Gastrocnemius medialis (tissue), 4 donors: ENCODE measurements around the gene MEPCE.

Experiments used
- CTCF ChIP-seq, 5 experiments: fragments of 450-650 bp in 3 of 5; fragments of 200-600 bp in 2 of 5; sonication (generic) in 2 of 5; IDR thresholded peaks in 4 of 5; conservative IDR thresholded peaks in 1 of 5; 1 replicate in 4 of 5; 2 replicates in 1 of 5; pipeline ENCODE4 v1.5.1; 2016 to 2019; ENCODE audit warnings: antibody characterized with exemption in 5 of 5, mild to moderate bottlenecking in 3 of 5, moderate library complexity in 3 of 5
- POLR2A ChIP-seq, 2 donors: fragments of 450-650 bp; IDR thresholded peaks; one replicate each; pipeline ENCODE4 v1.6.1; 2017; ENCODE audit warnings: antibody characterized with exemption in 2 of 2, mild to moderate bottlenecking in 2 of 2, moderate library complexity in 2 of 2

- no peak for TF ChIP-seq POLR2A (IDR thresholded peaks at IDR 0.05)
- TF ChIP-seq CTCF (IDR thresholded peaks at IDR 0.05 in 4 of 5, conservative IDR thresholded peaks at IDR 0.05 in 1 of 5), result no peak
These were observed 3.1 kb downstream of the MEPCE start for GRCh38 chr7:100432621-100433275.
